ENCODE data around the gene BEND6.
"Not testable (repeated sequence)": the region's sequence is repeated elsewhere in the genome, so short reads cannot be mapped to it uniquely, and the experiment has no call there.

The BEND6 gene

GRCh38 chr6:56992036-56992435 is 37.1 kb downstream of the BEND6 start:
- H3K27ac ChIP-seq (ENCODE audit: poor library complexity, severe bottlenecking) = no peak overlapping the region
- H3K9me3 ChIP-seq (ENCODE audit: severe bottlenecking) = no peaks in the 10 kb centered on the region
- no peaks in the 10 kb centered on the region for H3K36me3 ChIP-seq (ENCODE audit: low read depth)
- H3K27me3 ChIP-seq (ENCODE audit: insufficient read depth, poor library complexity, severe bottlenecking) = no peaks in the 10 kb centered on the region
- no peak for ATAC-seq (ENCODE audit: low read depth)
- TF ChIP-seq CTCF (IDR thresholded peaks at IDR 0.05; ENCODE audit: poor library complexity, severe bottlenecking) = no peak
- no peaks in the 10 kb centered on the region for H3K4me1 ChIP-seq (ENCODE audit: insufficient read depth, poor library complexity, severe bottlenecking)
- no peak overlapping the region for H3K4me3 ChIP-seq (ENCODE audit: severe bottlenecking)
- no peak for DNase-seq (ENCODE audit: low spot score)

- no peak for TF ChIP-seq CTCF (IDR thresholded peaks at IDR 0.05; ENCODE audit: poor library complexity, severe bottlenecking)
- ATAC-seq (ENCODE audit: low read depth) = no peak
- H3K4me1 ChIP-seq (ENCODE audit: insufficient read depth, poor library complexity, severe bottlenecking) = no peaks in the 10 kb centered on the region
- no peak for DNase-seq (ENCODE audit: low spot score)
- H3K36me3 ChIP-seq (ENCODE audit: low read depth) = no peaks in the 10 kb centered on the region
- no peak overlapping the region for H3K4me3 ChIP-seq (ENCODE audit: severe bottlenecking)
- H3K27me3 ChIP-seq (ENCODE audit: insufficient read depth, poor library complexity, severe bottlenecking) = no peaks in the 10 kb centered on the region
- no peak overlapping the region for H3K27ac ChIP-seq (ENCODE audit: poor library complexity, severe bottlenecking)
- H3K9me3 ChIP-seq (ENCODE audit: severe bottlenecking) = no peaks in the 10 kb centered on the region
Measured at GRCh38 chr6:56992703-56993102, 37.8 kb downstream of the BEND6 start.

GRCh38 chr6:56995347-56995902 is 40.5 kb downstream of the BEND6 start:
- DNase-seq (ENCODE audit: low spot score) = no peak
- Histone ChIP-seq H3K27ac (ENCODE audit: poor library complexity, severe bottlenecking) (no peak overlapping the region), H3K27me3 (ENCODE audit: insufficient read depth, poor library complexity, severe bottlenecking) (no peaks in the 10 kb centered on the region), H3K4me3 (ENCODE audit: severe bottlenecking) (no peak overlapping the region), H3K4me1 (ENCODE audit: insufficient read depth, poor library complexity, severe bottlenecking) (no peaks in the 10 kb centered on the region), H3K36me3 (ENCODE audit: low read depth) (no peaks in the 10 kb centered on the region), H3K9me3 (ENCODE audit: severe bottlenecking) (peaks cover 6% of the 10 kb centered on the region)
- TF ChIP-seq CTCF (IDR thresholded peaks at IDR 0.05; ENCODE audit: poor library complexity, severe bottlenecking) = peak; percentile 56
- ATAC-seq (ENCODE audit: low read depth) = 0 out of 3 replicates have a peak, but pooled peaks have one; percentile 48

- ATAC-seq (ENCODE audit: low read depth) (no peak), DNase-seq (ENCODE audit: low spot score) (no peak)
- no peaks in the 10 kb centered on the region for H3K27me3 ChIP-seq (ENCODE audit: insufficient read depth, poor library complexity, severe bottlenecking)
- H3K27ac ChIP-seq (ENCODE audit: poor library complexity, severe bottlenecking) = no peak overlapping the region
- H3K4me3 ChIP-seq (ENCODE audit: severe bottlenecking) = no peak overlapping the region
- no peaks in the 10 kb centered on the region for H3K36me3 ChIP-seq (ENCODE audit: low read depth)
- H3K4me1 ChIP-seq (ENCODE audit: insufficient read depth, poor library complexity, severe bottlenecking) = no peaks in the 10 kb centered on the region
- H3K9me3 ChIP-seq (ENCODE audit: severe bottlenecking) = peaks cover 6% of the 10 kb centered on the region
- TF ChIP-seq CTCF (IDR thresholded peaks at IDR 0.05; ENCODE audit: poor library complexity, severe bottlenecking) = no peak
Measured at GRCh38 chr6:56996401-56996800, 41.5 kb downstream of the BEND6 start.

GRCh38 chr6:56999049-56999448 is 44.1 kb downstream of the BEND6 start:
- TF ChIP-seq CTCF (IDR thresholded peaks at IDR 0.05; ENCODE audit: poor library complexity, severe bottlenecking) = no peak
- no peaks in the 10 kb centered on the region for H3K4me1 ChIP-seq (ENCODE audit: insufficient read depth, poor library complexity, severe bottlenecking)

GRCh38 chr6:56999748-57000147 is 44.8 kb downstream of the BEND6 start:
- H3K9me3 ChIP-seq (ENCODE audit: severe bottlenecking); DNase-seq (ENCODE audit: low spot score); ATAC-seq (ENCODE audit: low read depth); H3K27ac ChIP-seq (ENCODE audit: poor library complexity, severe bottlenecking); H3K4me3 ChIP-seq (ENCODE audit: severe bottlenecking); H3K27me3 ChIP-seq (ENCODE audit: insufficient read depth, poor library complexity, severe bottlenecking); H3K4me1 ChIP-seq (ENCODE audit: insufficient read depth, poor library complexity, severe bottlenecking); H3K36me3 ChIP-seq (ENCODE audit: low read depth): not testable (repeated sequence)

More at GRCh38 chr6:56999049-56999448, 44.1 kb downstream of the BEND6 start:
- Histone ChIP-seq H3K9me3 (ENCODE audit: severe bottlenecking) (peaks cover 6% of the 10 kb centered on the region), H3K27me3 (ENCODE audit: insufficient read depth, poor library complexity, severe bottlenecking) (no peaks in the 10 kb centered on the region), H3K27ac (ENCODE audit: poor library complexity, severe bottlenecking) (no peak overlapping the region), H3K4me3 (ENCODE audit: severe bottlenecking) (no peak overlapping the region), H3K36me3 (ENCODE audit: low read depth) (no peaks in the 10 kb centered on the region)
- DNase-seq (ENCODE audit: low spot score) = no peak
- ATAC-seq (ENCODE audit: low read depth) = no peak

Data from RWPE2 (cell line).